GM18951 (cell line): ENCODE results near the gene SIK2.

Experiments
- POLR2A ChIP-seq: IDR thresholded peaks from 4 replicates; pipeline ENCODE4 v1.6.1; 2011; ENCODE audit warnings: mild to moderate bottlenecking; ENCODE audit not compliant: insufficient read length, insufficient read depth; ENCODE audit errors: extremely low read depth
- in situ Hi-C: fragments of 300-500 bp; cut with MboI; formaldehyde crosslinking; loops from one replicate; pipeline ENCODE4 v1.12.0; 2022; ENCODE audit warnings: low sequenced_read_pairs, mixed read lengths, inconsistent platforms; ENCODE audit not compliant: unreplicated experiment

Gene SIK2

GRCh38 chr11:111589886-111590499, 12.3 kb upstream of the SIK2 start:
- no peak for TF ChIP-seq POLR2A
- in situ Hi-C loops: no loop called here

- in situ Hi-C loops: no loop called here
- TF ChIP-seq POLR2A: no peak
Observed at GRCh38 chr11:111591187-111591960, 10.9 kb upstream of the SIK2 start.

- in situ Hi-C loops: no loop called here
- TF ChIP-seq POLR2A: no peak
Observed at GRCh38 chr11:111592491-111592890, 9.8 kb upstream of the SIK2 start.

DNA sequence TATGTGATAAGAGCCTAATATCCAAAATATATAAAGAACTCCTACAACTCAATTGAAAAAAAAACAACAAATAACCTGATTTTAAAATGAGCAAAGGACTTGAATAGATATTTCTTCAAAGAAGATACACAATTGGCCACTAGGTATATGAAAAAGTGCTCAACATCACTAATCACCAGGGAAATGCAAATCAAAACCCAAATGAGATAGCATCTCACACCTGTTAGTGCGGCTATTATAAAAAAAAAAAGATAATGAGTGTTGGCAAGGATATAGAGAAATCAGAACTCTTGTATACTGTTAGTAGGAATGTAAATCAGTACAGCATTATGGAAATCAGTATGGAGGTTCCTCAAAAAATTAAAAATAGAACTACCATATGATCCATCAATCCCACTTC, 5.9 kb upstream of the SIK2 start:
- TF ChIP-seq POLR2A: no peak
- in situ Hi-C loops: no loop called here

GRCh38 chr11:111598148-111598547, 4.1 kb upstream of the SIK2 start:
- in situ Hi-C loops: no loop called here
- TF ChIP-seq POLR2A: no peak

GRCh38 chr11:111598559-111598958, 3.7 kb upstream of the SIK2 start:
- no peak for TF ChIP-seq POLR2A
- in situ Hi-C loops: no loop called here

- TF ChIP-seq POLR2A: no peak
Observed at GRCh38 chr11:111601636-111601978, 642 bp upstream of the SIK2 start.

GRCh38 chr11:111602865-111603610, 789 bp downstream of the SIK2 start:
- TF ChIP-seq POLR2A: no peak
- in situ Hi-C loops: loop anchor here (5.0 kb wide), 2 partner anchors 164 to 239 kb away; partner anchors contain the start of gene PPP2R1B

More at GRCh38 chr11:111601636-111601978, 642 bp upstream of the SIK2 start:
- in situ Hi-C loops: loop anchor here (5.0 kb wide), 2 partner anchors 166 to 241 kb away; partner anchors contain the start of gene PPP2R1B

DNA sequence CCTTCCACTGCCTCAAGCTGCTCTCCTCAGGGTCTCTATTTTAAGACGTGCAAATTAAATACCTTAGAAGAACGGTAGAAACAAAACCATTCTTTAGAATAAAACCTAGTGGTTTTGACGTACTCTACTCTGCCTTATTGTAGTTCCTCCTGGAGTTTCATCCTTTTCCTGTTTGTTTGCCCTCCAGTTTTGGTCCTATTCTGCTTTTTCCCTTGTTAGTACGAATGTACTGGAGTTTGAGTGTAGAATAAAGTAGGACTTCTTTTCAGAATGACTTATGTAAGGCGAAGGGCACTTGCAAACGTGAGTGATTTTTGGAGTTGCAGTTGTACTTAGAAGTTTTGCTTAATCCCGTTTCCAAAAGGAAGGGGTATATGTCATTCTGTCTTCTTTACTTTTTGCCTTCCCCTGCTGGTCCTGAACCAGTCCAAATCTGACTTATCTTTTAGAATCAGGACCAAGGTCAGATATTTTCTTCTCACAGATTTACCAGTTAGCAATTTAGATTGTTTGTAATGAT, 1.4 kb downstream of the SIK2 start:
- in situ Hi-C loops: loop anchor here (5.0 kb wide), 2 partner anchors 164 to 239 kb away; partner anchors contain the start of gene PPP2R1B
- TF ChIP-seq POLR2A: no peak

GRCh38 chr11:111604392-111605009, 2.3 kb downstream of the SIK2 start:
- no peak for TF ChIP-seq POLR2A
- in situ Hi-C loops: loop anchor here (5.0 kb wide), 2 partner anchors 163 to 238 kb away; partner anchors contain the start of gene PPP2R1B

GRCh38 chr11:111605681-111606080, 3.4 kb downstream of the SIK2 start:
- no peak for TF ChIP-seq POLR2A
- in situ Hi-C loops: no loop called here

DNA sequence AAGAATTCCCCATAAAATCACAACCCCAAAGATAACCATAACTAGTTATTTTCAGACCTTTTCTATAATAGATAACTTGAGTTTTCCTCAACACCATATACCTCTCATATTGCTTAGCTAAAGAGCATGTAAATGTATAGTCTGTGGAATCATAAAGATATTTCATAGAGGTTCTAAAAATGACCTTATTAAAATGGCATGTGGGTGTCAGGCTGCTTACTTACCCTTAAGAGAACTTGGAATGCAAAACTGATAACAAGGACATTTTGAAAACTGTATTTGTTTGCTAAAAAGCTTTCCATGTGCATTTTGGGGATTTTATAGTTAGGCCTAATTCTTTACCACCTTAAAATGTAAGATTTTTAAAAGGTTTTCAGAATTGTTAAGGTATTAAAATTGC, 4.7 kb downstream of the SIK2 start:
- TF ChIP-seq POLR2A: no peak
- in situ Hi-C loops: no loop called here

DNA sequence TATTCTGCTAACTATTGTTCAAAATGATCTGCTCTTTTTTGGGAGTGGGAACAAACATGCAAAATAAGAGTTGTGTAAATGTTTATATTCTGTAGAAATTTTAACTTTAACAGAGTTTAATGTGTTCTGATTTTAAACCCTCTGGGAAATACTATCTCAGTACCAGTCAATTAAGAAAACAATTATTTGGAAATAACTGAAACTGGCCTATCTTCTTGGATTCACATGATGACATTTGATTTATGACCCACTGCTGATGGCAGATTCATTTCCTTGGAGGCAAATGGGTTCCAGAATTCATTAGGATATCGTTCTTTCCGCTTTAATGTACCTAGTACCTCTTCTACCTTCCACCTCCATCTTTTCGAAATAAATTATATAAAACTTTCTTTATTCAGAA, 5.5 kb downstream of the SIK2 start:
- in situ Hi-C loops: no loop called here
- TF ChIP-seq POLR2A: no peak
